GM18508 (cell line): Measurements from ENCODE around the gene PIK3AP1.
"Not testable (repeated sequence)": the region's sequence is repeated elsewhere in the genome, so short reads cannot be mapped to it uniquely, and the experiment has no call there.

ENCODE experiments used
- ATAC-seq: cut with Tn5 transposase; IDR thresholded peaks from one replicate; pipeline ENCODE4 v1.9.1; 2021; ENCODE audit warnings: moderate number of reproducible peaks; ENCODE audit not compliant: insufficient read depth, unreplicated experiment

PIK3AP1 gene

DNA sequence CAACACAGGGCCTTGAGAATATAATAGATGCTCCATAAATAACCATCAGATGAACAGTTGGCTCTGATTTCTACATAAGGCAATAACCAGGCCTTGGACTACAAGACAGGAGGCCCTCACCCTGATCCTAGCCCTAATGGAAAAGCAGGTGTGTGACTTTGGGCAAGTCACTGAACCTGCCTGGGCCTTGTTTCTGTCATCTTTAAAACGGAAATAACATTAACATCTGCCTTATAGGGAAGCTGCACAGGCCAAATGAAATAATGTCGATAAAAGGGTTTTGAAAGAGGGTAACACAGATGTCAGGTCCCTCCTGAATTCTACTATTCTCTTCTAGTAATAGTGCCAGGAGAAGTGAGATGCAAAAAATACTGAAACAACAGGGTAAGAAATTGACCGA, 20.7 kb downstream of the PIK3AP1 start:
- no peak for ATAC-seq

DNA sequence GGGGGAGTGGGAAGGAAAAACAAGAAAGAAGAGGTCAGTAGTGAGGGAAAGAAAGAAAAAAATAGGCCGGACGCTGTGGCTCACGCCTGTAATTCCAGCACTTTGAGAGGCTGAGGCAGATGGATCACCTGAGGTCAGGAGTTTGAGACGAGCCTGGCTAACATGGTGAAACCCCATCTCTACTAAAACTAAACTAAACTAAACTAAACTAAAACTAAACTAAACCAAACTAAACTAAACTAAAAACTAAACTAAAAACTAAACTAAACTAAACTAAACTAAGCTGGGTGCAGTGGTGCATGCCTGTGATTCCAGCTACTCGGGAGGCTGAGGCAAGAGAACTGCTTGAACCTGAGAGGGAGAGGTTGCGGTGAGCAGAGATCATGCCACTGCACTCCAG, 22.0 kb downstream of the PIK3AP1 start:
- not testable (repeated sequence) for ATAC-seq

DNA sequence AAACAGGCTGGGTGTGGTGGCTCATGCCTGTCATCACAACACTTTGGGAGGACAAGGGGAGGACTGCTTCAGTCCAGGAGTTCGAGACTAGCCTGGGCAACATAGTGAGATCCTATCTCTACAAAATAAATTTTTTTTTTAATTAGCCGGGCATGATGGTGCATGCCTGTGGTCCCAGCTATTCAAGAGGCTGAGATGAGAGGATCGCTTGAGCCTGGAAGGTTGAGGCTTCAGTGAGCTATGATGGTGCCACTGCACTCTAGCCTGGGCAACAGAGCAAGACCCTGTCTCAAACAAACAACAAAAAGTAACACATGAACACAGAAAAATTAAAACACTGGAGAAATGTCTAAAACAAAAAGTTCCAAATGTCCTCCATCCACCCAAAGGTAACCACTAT, 22.9 kb downstream of the PIK3AP1 start:
- no peak for ATAC-seq

DNA sequence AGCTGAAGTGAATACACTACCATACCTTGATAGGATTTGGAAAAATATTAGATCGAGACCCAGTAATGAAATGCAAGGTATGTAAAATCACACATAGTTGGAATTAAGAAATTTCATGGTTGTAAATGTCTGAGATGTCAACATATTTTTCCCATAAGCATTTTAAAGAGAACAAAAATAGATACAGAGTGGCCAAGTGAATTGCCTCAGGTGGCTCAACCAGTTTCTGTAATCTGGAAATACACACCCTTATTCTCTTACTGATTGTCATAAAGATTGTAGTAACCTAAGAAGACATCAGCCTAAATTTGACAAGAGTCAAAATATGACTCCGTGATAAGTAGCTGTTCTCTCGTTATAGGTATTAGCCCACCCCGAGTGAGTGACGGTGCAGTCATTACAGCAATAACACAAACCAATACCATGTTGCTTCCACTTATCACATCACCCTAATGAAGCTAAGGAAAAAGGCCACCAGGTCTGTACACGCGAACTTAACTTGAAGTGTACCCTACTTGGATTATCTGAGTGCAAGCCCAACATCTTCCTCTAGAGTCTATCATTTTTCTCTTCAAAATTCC, 23.4 kb downstream of the PIK3AP1 start:
- ATAC-seq = no peak

DNA sequence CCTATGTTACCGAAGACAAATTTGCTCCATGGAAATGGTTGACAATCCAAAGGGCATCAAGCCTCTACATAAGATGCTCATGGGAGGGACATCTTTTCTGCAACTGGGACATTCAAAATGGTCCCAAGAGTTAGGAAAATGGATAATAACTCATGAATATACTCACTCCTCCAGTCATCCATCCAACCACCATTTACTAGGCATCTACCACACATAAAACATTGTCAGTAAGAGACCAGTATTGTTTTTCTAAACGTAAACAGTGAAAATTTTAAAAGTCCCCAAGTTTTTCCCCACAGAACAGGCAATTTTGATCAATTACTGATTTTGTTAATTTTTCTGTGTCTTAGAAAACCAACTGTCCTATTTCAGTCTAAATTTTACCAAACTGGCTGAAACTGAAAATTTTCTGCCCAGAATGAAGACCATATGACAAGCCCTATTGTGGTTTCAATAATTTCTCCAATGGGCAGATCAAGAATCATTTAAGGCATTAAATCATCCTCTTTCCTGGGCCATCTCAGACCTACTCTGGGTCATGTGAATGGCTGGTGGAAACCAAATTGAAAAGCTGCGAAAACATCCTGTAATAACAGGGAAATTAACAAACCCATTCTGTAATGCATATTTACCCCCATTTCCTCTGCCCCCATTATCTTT, 24.2 kb downstream of the PIK3AP1 start:
- no peak for ATAC-seq

DNA sequence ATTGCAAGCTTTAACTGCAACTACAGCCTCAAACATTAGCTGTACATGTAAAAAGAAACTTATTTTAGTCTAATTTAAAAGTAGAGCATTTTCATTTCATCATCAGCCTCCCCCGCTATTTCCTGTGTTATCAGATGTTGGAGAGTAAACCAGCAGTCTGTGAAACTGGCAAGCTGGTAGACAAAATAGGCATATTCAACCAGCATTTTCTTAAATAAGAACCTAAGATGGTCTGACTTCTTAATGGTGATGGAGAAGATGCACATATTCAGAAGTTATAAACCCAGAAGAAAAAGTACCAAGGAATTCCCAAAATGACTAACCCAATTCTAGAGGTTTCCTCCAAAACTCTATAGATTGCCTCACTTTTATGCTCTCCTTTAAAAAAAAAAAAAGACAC, 24.9 kb downstream of the PIK3AP1 start:
- no peak for ATAC-seq

DNA sequence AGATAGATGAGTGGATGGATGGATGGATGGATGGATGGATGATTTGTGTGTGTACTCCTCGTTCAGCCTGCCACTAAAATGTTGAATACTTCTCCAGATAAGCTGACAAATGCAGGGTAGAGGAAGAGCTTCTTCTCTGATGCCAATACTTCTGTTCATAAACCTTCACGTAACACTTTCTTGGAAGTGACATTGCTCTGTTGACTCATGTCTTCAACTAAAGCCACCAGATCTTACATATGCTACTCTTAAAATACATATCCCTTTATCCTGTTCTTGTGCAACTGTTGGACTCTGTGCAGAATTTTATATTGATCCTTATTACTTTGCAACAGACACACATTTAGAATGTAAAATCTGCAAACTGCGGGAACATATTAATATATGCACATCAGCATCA, 26.9 kb downstream of the PIK3AP1 start:
- ATAC-seq = no peak

DNA sequence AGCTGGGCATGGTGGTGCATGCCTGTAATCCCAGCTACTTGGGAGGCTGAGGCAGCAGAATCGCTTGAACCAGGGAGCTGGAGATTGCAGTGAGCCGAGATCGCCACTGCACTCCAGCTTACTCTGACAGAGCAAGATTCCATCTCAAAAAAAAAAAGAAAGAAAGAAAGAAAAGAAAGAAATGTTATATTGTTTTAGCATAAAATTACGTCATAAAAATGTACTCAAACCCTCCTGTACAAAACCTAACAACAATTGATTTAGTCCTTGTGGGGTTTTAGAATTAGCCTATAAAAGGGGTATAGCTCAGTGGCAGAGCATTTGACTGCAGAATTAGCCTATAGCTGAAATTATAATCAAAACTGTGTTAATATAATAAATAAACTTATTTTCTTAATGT, 27.9 kb downstream of the PIK3AP1 start:
- no peak for ATAC-seq

DNA sequence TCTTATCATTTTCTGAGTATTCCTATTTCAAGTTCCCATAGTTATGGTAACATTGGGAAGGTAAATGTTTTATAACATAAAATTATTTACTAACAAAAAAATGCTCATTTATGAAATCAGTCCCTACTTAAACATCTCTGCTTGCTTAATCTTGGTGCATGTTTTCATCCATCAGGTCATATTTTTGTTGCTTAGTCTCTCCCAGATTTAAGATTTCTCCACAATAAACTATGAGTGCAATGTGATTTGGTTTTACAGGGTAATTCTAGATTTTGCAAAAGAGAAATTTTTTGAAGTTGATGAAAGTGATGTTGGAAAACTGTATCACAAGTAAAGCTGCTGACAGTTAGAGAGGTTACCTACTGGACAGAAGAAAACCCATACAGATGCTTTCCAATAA, 28.6 kb downstream of the PIK3AP1 start:
- no peak for ATAC-seq

DNA sequence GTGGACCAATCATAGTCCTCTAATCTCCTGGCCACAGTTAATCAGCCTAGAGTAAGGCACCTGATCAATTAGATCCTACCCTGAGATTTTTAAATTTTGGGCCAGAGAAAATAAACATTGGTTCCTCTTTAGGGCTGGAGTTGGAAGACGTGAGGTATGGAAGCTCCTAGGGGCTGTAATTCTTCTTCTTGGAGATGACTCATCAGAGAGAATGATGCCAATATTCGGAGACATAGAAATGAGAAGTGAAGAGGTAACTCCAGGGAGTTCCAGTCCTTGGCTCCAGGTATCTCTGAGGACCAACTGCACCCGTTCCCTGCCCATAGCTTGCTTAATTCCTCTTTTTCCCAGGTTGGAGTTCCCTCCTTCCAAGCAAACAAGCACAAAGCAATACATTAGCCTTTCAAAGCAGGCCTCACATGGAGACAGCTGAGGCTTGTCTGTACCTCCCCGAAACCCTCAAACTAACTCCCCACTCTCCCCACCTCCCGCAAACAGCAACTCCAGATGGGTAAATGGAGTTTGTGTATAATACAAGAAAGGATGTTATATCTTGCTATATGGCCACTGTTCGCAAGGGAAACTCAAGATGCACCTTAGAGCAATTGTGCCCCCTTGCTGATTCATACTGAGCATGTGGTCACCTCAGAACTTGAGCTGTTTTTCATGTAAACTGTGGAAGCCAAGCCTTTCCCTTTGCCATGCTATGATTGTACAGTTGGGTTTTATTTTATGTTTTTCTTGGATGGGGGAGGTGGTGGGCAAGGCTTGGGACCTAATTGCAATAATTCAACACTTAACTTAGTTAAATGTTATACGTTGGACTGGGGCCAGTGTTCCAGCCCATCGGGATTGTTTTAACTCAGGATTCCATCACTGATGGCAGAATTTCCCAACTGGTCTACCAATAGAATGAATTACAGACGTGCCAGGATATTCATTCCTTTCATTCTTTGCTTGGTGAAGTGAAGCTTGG, 29.3 kb downstream of the PIK3AP1 start:
- ATAC-seq = no peak

DNA sequence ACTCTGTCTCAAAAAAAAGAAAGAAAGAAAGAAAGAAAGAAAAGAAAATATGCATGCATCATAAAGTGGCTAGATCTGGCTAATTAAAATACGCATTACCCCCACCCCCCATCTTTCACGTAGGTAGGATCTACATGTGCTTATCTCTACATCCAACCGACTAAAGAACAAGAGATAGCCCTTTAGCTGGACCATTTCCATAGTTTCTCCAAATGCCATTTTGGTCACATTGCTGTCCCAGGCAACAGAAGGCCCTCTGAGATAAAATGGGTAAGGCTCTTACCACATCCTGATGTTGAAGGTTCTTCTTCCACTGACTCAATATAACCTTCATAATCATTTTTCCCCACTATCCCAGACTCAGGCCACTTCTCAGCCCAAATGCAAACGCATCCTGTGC, 31.5 kb downstream of the PIK3AP1 start:
- ATAC-seq = no peak

DNA sequence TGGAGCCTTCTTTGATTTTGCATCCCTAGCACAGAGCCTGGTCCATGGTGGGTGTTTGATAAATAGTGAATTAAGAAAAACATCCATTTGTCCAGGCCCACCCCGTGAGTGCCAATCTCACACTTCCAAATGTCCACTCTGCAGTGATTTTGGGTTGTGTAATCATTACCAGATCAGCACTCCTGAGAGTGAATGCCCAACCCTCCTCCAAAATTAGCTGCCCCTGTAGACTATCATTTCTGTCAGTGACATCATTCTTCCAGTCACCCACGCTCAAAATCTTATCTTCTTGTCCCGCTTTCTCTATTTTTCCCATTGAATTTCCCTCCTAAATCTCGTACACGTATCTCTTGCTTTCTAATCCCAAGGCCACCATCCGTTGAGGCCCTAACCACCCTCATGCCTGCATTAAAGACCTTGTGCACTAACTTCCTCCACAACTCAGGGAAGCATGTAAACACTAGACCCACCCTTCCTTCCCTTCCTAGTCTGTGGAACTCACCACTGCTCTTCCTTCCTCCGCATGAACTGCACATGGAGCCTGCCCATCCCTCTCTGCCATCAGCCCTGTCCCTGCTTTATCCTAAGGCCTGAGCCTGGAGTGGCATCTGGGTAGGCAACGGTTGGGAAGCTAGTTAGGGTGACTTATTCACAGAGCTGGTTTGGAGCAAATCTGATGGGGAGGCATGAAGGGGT, 32.8 kb downstream of the PIK3AP1 start:
- ATAC-seq = no peak

DNA sequence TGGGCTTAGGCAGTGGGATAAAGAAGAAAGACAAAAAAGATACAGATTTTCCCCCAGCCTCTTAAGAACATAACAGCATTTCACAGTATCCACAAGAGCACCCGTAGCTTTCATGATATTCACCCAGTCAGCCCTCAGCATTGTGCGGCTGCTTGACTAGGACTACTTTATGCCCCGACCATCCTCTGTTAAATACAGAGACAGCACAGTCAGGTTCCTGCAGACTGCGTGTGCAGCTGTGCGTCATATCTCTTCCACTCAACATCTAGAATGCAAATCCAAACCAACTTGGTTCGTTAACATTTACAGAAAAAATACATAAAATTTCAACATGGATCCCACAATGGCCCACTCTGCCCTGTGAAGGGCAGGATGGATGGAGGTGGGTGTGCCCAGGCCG, 33.8 kb downstream of the PIK3AP1 start:
- ATAC-seq = no peak

DNA sequence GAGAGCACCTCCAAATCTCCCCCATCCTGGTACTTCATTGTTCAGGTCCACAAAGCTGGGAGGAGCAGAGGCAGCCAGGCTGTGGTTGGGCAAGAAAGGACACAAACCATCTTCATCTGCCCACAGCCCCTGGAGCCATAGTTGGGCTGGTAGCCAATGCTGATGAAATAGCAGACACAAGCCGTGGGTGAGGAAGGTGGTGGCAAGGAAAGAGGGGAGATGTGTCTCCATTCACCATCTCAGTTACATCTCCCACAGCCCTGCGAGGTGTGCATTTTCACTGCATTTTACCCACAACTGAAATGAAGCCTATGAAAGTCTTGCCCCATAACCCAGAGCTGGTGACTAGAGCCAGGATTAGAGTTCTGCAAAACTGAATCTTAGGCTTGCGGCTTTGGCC, 35.0 kb downstream of the PIK3AP1 start:
- ATAC-seq = no peak

DNA sequence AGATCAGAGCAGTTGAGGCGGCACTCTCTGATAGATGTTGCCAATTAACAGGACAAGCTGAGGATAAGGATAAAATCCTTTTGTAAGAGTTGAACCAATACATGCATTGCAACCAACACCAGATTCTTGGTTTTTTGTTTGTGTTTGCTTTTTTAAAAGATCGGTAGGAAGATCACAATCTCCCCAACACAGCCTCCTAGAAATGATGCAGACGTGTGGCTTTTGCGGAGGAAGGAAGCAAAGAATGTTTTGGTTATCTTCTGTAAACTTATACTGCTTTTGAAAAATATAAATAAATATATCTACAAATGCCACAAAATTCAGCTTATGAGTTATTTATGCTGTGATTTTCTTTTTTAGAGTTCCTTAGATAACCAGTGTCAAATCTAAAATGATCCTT, 35.5 kb downstream of the PIK3AP1 start:
- ATAC-seq = no peak

DNA sequence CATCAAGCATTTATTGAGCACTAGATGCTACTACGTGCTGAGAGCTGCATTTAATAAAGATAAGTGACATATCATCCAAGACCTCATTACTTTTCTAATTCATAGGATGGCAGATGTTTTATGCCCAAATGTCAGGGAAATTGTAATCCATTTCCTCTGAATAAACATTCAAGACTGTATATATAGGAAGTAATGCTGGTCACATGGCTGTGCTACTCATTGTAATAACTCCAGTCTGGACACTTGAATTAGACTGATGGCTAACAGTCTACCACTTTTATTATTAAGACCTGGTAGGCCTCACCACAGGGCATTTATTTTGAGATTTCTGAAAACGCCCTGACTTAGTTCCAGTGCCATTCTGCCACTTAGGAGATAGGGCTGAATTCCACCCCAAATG, 36.6 kb downstream of the PIK3AP1 start:
- no peak for ATAC-seq

DNA sequence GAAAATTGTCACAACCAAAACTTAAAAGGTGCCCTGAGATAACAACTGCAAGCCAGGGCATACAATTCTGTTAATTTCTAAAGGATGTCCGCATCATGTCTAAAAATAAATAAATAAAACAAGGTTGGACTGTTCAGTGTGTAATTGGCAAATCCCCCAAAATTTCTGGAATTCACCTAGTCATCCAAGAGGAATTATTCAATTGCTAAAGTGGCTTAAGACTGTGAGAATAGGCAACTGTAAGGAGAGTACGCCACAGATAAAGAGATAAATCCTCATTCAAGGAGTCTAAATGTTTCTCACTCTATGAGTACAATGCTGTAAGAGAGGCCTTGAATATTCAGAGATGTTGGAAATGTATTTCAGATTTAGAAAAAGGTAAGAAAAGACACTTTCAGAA, 37.2 kb downstream of the PIK3AP1 start:
- ATAC-seq = no peak

DNA sequence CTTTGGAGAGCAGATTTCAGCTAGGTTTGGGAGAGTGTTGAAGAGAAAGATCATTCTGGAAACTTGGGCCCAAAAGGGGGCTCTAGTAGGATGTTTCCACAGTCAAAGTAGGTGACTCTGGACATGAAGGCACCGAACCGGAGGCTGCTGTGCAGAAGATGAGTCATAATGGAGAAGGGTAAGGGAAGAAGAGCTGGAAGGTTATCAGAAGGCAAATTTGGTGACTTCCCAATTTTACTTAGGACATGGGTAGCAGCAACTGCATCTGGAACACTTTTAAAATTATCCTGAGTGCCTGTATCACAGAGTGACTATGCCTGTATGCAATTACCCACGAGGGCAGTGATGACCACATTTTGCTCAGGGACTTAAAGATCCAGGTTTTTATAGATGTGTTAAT, 38.8 kb downstream of the PIK3AP1 start:
- no peak for ATAC-seq

DNA sequence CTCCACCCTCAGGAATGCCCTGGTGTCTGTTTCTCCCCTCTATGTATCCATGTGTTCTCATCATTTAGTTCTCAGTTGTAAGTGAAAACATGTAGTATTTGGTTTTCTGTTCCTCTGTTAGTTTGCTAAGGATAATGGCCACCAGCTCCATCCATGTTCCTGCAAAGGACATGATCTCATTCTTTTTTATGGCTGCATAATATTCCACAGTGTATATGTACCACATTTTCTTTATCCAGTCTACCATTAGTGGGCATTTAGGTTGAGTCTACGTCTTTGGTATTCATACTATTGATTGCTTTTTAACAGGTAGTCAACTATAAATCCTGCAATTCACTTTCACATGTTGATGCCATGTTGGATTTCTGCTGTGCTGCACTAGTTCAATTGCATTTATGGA, 39.9 kb downstream of the PIK3AP1 start:
- ATAC-seq = not testable (repeated sequence)

DNA sequence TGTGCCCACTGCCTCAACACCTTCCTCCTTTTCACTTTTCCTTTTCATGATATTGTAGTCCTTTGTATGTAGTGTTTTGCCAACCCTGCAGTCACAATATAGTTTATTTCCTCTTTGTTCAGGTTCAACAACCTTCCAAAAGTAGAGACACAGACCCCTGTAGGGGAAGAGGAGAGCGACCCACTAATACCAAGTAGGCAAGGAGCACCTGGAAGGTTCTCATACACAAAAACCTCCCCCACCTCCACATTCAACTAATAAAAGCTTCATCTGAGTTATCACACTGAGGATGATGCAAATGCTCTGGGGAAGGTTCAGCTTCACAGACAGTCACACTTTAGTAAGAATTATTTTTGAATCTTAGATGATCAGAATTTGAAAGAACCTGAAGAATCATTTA, 41.6 kb downstream of the PIK3AP1 start:
- ATAC-seq = no peak
